HG03521 (cell line): ENCODE data around the gene INSM1.

ENCODE experiments used
- ATAC-seq: cut with Tn5 transposase; IDR thresholded peaks from one replicate; pipeline ENCODE4 v1.9.1; 2021; ENCODE audit warnings: mild to moderate bottlenecking, moderate library complexity; ENCODE audit not compliant: unreplicated experiment

INSM1 gene

DNA sequence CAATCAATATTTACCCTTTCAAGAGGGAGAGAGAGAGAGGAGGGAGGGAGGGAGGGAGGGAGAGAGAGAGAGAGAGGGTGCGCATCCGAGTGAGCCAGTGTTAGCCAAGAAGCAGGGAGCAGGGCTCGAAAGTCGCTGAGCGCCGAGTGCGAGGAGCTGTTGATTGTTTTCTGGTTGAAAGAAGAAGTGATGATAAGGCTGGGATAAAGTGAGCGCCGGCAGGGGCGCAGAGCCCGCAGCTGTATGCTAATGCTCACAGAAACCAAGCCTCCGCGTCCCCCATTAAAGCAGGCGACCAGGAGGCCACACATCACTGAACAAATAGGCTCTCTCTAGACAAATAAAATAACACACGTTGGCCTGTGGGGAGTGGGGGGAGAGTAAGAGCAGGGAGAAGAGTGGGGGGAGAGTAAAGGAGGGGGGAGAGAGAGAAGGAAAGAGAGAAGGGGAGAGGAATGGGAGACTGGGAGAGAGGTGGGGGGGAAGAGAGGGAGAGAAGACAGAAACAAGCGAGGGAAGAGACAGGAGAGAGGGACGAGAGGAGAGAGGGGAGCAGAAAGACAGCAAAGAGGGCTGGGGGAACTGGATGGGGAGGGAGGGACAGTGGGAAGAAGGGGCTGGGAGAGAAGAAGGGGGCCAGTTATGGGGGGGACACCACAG lies 5.0 kb upstream of the INSM1 start:
- ATAC-seq, result no peak

DNA sequence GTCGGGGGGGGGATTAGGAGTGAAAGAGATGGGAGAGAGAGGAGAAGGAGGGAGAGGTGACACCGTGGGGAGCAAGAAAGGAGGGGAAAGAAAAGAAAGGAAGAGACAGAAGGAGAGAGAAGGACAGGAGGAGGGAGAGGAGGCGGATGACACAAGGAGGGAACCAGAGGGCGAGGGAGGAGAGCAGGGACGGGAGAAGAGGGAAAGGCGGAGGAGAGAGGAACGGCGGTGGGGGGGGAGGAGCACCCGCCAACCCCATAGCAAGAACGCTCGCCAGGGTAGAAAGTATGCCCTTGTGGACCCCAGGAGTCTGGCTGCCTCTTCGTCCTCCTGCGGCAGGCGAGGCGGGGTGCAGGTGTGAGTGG lies 4.5 kb upstream of the INSM1 start:
- ATAC-seq, result no peak

DNA sequence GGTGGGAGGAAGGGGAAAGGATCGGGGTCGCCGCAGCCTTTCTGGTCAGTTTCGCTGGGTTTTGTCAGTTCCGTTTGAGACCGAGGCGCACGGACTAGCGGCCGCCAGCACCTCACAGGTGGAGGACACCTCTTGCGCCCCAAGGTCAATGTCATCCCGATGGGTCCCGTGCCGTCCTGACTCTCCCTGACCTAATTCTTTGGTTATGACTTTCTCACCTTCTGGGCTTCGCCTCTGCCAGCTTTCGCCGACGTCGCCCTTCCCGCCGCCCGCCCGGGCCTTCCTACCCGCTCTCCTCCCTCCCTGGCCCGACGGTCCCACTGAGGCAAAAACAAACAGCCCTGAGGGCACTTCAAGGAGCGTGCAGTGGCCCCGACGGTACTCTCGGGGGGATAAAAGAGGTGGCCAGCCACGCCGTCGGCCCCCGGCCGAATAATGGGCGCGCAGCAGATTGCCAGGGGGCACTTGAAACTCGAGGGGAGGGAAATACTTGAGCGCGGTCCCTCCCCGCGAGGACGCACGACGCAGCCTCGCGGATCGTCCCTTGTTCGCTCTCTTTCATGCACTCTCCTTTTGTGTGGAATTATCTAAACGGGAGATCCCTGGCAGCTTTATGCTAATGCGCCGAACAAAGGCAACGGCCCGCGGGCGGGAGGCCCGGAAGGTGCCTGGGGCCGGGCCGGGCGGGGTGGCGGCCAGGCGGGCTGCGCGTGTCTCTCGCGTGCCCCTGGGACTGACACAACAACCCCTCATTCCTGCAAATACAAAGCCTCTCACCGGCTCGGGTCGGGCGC lies 3.9 kb upstream of the INSM1 start:
- ATAC-seq, result no peak

DNA sequence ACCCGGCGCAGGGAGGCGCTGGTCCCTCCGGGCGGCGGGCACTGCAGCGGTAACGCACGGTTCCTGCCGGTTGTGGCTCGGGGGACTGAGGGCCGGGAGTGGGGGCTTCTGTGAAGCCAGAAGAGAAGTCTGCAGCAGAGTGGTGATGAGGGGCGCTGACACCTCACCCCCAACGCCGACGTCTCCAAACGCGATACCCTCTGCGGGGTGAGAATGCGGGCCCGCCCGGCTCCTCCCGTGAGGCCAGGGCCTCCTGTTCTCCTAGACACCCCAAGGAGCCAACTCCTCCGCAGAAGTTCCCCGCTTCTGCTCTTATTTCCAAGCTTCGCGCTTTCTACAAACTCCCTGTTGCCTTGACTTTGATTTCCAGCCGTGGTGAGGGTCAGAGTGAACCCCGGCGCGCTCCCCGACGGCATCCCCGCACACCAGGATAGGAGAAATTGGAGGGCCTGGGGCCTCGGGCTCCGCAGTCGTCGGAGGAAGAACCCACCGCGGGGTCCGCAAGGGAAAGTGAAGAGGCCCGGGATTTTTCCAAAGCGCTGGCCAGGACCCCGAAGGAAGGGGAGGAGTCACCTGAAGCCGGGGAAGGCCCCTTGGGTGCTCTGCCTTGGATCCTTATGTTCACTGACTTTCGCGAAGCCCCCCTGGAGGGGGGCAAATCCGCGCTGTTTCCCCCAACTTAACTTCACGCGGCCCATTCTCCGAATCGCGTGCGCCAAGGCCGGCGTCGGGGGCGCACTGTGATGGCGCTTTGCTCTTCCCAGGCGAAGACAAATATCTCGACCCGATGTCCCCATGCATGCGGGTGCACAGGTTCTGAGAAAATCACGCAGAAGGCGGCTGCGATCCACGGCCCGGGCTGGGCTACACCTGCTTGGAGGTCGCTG lies 3.1 kb upstream of the INSM1 start:
- ATAC-seq, result no peak

DNA sequence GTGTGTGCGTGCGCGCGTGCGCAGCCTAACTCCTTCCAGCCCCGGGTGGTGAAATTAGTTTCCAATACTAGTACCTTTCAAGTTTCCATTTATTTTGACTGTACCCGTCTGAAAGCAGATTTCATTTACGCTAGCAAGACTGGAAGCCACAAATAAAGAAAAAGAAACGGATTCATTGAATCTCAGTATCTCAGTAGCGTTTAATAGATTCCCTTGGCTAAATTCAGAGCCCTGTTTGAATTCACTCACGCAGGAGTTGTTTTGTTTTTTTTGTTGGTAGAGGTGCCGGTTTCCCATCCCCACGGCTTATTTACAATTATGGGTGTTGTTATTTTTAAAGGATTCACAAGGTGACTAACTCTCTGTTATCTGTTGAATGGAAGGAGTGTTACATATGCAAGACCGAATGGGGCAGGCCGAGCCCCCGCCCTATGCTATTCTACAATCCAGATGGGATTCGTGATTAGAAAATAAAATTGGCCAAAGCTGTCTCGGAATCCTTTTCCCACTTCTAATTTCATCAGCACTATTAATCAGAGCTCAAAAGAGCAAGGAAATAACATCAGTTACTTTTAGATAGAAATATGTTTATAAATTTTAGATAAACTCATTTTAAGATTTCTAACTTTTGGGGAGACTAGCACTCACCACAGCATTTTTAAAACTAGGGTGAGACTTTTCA lies 2.3 kb upstream of the INSM1 start:
- no peak for ATAC-seq

DNA sequence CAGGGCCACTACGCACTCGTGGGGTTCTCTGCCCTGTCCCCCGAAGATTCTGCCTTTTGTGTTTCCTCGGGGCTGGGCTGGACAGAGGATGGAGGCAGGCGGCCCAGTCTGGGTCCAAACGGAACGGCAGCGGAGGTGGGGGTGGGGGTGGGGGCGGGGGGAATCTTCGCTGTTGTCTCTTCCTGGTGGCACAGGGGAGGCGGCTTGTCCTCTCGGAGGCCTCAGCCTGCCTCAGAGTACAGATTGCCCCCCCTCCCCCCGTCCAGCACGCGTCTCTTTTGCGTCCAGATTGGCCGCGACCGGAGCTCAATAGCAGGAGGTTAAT lies 1.4 kb upstream of the INSM1 start:
- no peak for ATAC-seq

DNA sequence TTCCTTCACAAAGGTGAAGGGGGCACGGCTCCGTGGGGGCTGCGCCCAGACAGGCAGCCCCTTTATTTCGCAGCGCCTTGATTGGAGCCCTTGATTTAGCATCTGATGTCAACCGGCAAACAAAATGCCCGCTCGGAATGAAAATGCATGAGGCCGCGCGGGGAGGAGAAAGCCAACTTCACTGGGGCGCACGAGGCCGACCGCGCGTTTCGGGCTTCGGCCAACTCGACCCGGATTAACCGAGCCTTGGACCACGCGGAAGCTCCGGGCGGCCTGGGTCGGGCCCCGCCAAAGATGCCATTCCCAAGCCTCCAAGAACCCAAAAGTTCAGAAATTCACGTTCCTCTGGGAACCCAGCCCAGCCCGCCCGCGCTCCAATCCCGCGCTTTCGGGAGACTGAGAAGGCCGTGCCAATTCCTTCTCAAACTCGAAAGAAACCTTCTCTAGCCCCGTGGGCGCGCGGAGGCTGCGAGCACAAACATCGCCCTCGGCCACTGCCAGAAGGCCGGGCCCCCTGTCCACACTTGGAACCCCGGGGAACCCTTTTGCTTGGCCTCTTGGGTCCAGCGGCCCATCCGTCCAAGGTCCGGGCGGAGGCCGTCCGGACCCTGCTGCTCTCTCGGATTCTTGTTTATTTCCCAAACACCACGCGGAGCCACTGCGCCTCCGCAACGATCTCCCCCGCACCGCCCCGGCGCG lies 879 bp upstream of the INSM1 start:
- no peak for ATAC-seq

DNA sequence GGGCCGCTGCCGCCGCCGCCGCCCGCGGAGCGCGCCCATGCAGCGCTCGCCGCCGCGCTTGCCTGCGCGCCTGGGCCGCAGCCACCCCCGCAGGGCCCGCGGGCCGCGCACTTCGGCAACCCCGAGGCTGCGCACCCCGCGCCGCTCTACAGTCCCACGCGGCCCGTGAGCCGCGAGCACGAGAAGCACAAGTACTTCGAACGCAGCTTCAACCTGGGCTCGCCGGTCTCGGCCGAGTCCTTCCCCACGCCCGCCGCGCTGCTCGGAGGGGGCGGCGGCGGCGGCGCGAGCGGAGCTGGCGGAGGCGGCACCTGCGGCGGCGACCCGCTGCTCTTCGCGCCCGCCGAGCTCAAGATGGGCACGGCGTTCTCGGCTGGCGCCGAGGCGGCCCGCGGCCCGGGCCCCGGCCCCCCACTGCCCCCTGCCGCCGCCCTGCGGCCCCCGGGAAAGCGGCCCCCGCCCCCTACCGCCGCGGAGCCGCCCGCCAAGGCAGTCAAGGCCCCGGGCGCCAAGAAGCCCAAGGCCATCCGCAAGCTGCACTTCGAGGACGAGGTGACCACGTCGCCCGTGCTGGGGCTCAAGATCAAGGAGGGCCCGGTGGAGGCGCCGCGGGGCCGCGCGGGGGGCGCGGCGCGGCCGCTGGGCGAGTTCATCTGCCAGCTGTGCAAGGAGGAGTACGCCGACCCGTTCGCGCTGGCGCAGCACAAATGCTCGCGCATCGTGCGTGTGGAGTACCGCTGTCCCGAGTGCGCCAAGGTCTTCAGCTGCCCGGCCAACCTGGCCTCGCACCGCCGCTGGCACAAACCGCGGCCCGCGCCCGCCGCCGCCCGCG lies 730 bp downstream of the INSM1 start:
- no peak for ATAC-seq

DNA sequence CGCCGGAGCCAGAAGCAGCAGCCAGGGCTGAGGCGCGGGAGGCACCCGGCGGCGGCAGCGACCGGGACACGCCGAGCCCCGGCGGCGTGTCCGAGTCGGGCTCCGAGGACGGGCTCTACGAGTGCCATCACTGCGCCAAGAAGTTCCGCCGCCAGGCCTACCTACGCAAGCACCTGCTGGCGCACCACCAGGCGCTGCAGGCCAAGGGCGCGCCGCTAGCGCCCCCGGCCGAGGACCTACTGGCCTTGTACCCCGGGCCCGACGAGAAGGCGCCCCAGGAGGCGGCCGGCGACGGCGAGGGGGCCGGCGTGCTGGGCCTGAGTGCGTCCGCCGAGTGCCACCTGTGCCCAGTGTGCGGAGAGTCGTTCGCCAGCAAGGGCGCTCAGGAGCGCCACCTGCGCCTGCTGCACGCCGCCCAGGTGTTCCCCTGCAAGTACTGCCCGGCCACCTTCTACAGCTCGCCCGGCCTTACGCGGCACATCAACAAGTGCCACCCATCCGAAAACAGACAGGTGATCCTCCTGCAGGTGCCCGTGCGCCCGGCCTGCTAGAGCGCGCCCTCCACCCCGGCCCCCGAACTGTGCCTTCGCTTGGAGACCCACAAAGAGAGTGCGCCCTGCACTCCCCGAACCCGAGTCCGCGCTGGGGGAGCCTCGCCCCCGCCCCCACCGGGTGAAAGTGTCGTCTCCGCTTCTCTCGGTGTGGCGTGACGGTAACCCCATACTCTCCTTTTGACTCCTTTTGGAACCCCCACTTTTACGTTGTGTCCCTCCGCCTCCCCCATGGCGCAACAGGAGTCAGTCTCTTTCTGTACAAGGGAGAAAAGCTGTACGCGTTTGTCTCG lies 1.6 kb downstream of the INSM1 start:
- no peak for ATAC-seq

DNA sequence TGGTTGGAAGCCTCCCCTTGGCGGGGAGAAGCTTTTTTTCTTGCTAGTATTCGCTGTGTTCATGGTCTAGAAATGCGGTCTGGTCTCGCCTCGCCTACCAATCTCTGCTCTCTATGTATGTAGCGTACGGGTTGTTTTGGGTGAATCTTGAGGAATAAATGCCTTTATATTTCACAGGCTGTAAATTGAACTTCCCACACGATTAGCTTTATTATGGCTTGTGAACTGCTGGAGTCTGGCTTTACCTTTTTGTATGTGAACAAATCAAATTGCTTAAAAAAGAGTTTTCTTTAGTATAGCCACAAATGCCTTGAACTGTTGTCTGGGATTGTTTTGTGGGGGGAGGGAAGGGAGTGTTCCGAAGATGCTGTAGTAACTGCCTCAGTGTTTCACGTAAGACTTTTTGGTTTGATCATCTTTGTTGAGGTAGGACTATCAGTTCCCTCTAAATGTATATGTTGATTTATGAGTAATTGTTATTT lies 2.2 kb downstream of the INSM1 start:
- no peak for ATAC-seq

DNA sequence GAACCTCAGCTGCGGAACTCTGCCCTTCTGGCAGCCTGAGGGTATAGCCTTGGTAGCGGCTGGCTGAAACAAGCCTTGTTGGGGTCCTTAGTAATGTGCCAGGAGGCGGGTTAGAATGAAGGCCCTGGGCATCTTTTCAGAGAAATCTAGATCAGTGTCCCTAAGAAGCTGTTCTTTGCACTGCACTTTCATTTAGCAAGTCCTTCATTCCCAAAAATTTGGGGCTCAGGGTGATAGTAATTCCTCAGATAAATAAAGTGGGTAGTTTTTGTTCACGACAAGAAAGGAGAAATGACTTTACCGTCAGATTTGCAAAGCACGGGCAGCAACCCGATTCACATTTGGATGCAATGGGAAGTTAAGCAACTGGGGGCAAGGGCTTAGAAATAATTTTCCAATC lies 3.2 kb downstream of the INSM1 start:
- no peak for ATAC-seq

DNA sequence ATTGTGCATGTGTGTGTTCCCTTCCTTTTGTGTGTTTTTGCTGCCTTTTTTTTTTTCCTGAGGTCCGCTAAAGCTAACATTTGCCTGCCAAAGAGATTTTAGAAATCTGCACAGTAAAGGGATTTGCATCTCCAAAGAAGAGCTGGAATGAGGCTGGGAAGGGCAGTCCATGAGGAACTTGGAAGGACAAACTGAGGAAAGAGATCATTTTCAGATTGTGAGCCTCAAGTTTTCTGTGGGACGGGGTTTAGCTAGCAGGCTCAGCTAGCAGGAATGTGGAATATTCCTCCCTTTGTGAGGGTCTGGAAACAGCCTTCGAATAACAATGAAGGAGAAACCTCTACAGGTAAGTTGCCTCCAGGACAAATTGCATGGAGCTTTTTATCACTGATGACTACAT lies 3.8 kb downstream of the INSM1 start:
- ATAC-seq, result no peak

DNA sequence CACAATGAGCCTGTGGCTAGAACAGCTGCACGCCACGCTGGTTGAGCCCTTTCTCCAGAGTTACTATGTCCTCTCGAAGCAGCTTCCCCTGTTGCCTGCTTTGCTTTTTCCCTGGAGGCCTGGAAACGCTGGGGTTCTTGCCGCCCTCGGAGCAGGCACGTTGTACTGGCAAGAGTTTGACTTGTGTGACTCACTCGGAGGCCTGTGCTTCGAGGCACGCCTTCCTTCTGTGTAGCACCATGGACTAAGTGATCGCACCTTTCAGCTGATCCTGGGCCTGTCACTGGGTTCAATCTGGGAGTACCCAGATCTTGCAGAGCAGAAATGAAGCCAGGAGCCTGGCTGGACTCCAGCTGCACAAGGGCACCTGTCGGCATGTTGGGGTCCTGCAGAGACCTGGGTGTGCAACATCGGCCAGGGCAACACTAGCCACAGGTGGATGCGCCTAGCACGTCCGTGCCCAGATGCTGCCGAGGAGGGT lies 5.2 kb downstream of the INSM1 start:
- no peak for ATAC-seq

DNA sequence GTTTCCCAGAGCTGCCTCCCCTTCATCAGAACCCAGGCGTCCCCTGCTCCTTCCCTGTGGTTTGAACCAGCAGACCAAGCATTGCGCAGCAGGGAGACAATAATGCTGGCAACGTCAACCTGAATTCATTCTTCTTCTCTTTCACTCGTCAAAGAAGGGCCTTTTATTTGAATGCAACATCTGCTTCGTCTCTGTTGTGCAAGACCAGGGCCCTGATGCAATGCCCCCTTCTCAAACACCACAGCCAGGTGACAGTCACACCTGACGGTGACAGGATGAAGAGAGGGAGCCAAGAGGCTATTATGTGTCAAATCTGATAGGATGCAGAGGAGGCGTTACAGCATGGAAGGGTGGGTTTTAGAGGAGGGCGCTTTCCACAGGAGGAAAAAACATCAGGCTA lies 8.0 kb downstream of the INSM1 start:
- ATAC-seq, result no peak

DNA sequence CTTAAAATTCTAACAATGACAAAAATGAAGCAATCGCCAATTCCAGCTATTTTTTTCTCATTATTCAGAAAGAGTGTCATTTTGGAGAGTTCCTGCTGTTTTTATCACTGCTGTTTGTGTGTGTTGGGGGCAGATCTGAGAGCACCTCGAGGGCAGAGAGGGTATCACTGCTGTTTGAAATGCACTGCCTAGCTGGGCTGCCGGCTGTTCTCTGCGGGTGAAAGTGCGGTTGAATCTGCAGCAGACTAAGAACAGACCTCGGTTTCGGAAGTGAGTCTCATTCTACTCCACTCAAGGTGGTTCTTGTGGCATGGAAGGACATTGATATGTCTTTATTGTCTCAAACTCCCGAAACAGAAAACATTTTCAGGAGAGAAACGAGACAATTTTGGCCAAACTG lies 18.3 kb downstream of the INSM1 start:
- ATAC-seq, result no peak

DNA sequence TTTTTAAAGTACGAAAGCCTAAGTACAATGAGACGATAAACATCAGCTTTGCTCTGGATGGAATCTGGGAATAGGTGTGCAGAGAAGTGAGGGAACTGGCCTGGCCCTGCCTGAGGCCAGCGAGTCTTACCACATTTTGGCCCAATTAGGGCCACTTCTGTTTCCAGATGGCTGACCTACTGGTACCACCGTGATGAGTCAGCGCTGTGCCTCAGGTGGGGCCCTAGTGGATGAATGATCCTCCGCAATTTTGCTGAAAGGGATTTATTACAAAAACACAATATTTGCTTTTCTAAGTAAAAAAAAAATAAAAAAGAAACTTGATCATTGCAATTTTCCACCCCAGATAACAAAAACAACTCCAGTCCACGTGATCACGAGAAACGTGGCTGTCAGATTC lies 22.5 kb downstream of the INSM1 start:
- ATAC-seq, result no peak

DNA sequence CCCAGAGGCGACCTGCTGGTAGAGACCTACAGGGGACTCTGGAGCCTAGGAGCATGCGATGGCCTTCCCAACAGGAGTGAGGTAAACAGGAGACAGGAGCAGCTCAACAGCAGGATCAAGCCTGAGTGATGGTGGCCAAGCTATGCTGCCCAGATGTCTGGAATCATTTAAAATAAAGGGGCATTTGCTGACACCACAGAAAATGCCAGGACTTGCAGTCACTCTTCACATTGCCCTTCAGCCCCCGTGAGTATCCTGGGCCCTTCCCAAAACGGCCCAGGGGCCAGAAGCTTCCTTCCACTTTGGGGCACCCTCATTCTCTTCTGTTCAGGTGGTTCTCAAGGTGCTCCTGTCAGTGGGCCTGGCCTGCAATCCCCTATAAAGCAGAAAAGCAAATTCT lies 23.2 kb downstream of the INSM1 start:
- no peak for ATAC-seq

DNA sequence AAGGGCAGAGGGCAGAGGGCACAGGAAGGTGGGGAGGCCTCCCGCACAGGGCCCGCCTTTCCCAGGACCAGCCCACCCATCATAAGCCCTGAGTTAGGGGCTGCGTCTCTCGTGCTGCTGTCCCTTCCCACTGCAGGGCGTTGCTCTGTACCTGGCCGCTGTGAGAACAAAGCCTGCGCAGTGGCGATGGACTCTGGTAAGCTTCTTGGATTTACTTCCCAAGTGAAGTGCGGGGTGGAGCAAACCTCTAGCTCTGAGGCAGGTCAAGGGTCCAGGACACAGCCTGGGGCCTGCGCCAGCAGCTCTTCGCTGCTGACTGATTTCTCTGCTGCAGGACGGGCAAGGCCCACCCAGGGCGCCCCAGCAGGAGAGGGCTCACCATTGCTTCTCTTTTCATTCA lies 23.9 kb downstream of the INSM1 start:
- ATAC-seq, result no peak
